Smooth muscle cell (in vitro differentiated cells): ENCODE data around the gene ZSWIM3. TPM values are rescaled to one million over a fixed set of nuclear protein-coding genes. Genes with fewer than 3 reads are reported as not detected.
"Not testable (repeated sequence)": the region's sequence is repeated elsewhere in the genome, so short reads cannot be mapped to it uniquely, and the experiment has no call there.

Experiments
- DNase-seq: peaks from one replicate; lab custom pipeline; 2025; ENCODE audit not compliant: unreplicated experiment; lab: John Stamatoyannopoulos, UW
- H2AFZ ChIP-seq: fragments of 200-600 bp; sonication (generic); 2 replicates; pipeline ENCODE4 v1.6.0; 2016; ENCODE audit warnings: antibody characterized with exemption, low read depth, mild to moderate bottlenecking
- H3F3A ChIP-seq: fragments of 200-600 bp; sonication (generic); 2 replicates; pipeline ENCODE4 v1.6.0; 2017; ENCODE audit warnings: antibody characterized with exemption, low read depth
- H3K27ac ChIP-seq: fragments of 200-600 bp; sonication (generic); 2 replicates; pipeline ENCODE4 v1.5.1; 2016; ENCODE audit warnings: low read depth, mild to moderate bottlenecking
- H3K27me3 ChIP-seq: fragments of 200-600 bp; sonication (generic); 2 replicates; pipeline ENCODE4 v1.6.1; 2016; ENCODE audit warnings: low read depth, mild to moderate bottlenecking
- H3K36me3 ChIP-seq: fragments of 200-600 bp; sonication (generic); 2 replicates; pipeline ENCODE4 v1.5.1; 2016; ENCODE audit warnings: low read depth
- H3K4me1 ChIP-seq: fragments of 200-600 bp; sonication (generic); 2 replicates; pipeline ENCODE4 v1.5.1; 2016; ENCODE audit warnings: low read depth
- H3K4me2 ChIP-seq: fragments of 200-600 bp; sonication (generic); 2 replicates; pipeline ENCODE4 v1.6.0; 2016; ENCODE audit warnings: mild to moderate bottlenecking
- H3K4me3 ChIP-seq: fragments of 200-600 bp; sonication (generic); 2 replicates; pipeline ENCODE4 v1.5.1; 2016; ENCODE audit warnings: mild to moderate bottlenecking
- H3K79me2 ChIP-seq: fragments of 200-600 bp; sonication (generic); 2 replicates; pipeline ENCODE4 v1.6.0; 2016; ENCODE audit warnings: low read depth, mild to moderate bottlenecking
- H3K9ac ChIP-seq: fragments of 200-600 bp; sonication (generic); 2 replicates; pipeline ENCODE4 v1.6.0; 2016; ENCODE audit warnings: low read depth
- H3K9me3 ChIP-seq: fragments of 200-600 bp; sonication (generic); replicated peaks from 2 replicates; pipeline ENCODE4 v1.5.1; 2016; ENCODE audit warnings: low read depth
- H4K20me1 ChIP-seq: fragments of 200-600 bp; sonication (generic); 2 replicates; pipeline ENCODE4 v1.6.0; 2016; ENCODE audit warnings: low read depth
- WGBS: methylation state at CpG from one replicate; pipeline ENCODE4 v1.1.7; 2016; ENCODE audit warnings: low lambda C conversion rate; 5-methylcytosine and 5-hydroxymethylcytosine counted together
- polyA plus RNA-seq: library from polyadenylated mRNA; unstranded; fragments of >200 nt; fragmentation: Nextera tagmentation; extraction: Ambion mirVana; gene quantifications from 2 replicates; pipeline ENCODE4 v1.2.1, GENCODE V29; 2016
- total RNA-seq: library from RNA; depleted of rRNA; stranded (reverse); fragments of >200 nt; gene quantifications from 2 replicates; pipeline ENCODE4 v1.2.3, GENCODE V29; 2014
- TF ChIP-seq, protein P1 (sequence below): fragments of 200-600 bp; sonication (generic); IDR thresholded peaks from 2 replicates; pipeline ENCODE4 v1.5.1; 2017; ENCODE audit warnings: borderline replicate concordance, mild to moderate bottlenecking, antibody characterized with exemption; ENCODE audit not compliant: insufficient read depth, poor library complexity, severe bottlenecking

The ZSWIM3 gene
- total and polyA plus RNA-seq, 2 experiments from 2014 or later: 1.4 to 4.9 TPM

- no peak overlapping the region for H3K9ac ChIP-seq
- H3K27ac ChIP-seq: no peak overlapping the region
- no peaks in the 10 kb centered on the region for H3K79me2 ChIP-seq
- peaks cover 4% of the 10 kb centered on the region for H3K36me3 ChIP-seq
- WGBS: 93% methylated on average over 1 of the region's 1 CpG
- no peaks in the 10 kb centered on the region for H3F3A ChIP-seq
- H3K27me3 ChIP-seq: no peaks in the 10 kb centered on the region
- no peaks in the 10 kb centered on the region for H3K4me1 ChIP-seq
- no peak overlapping the region for H3K4me2 ChIP-seq
- no peaks in the 10 kb centered on the region for H3K9me3 ChIP-seq
- H2AFZ ChIP-seq: no peak overlapping the region
- H3K4me3 ChIP-seq: no peak overlapping the region
- H4K20me1 ChIP-seq: no peaks in the 10 kb centered on the region
- TF ChIP-seq, protein P1, sequence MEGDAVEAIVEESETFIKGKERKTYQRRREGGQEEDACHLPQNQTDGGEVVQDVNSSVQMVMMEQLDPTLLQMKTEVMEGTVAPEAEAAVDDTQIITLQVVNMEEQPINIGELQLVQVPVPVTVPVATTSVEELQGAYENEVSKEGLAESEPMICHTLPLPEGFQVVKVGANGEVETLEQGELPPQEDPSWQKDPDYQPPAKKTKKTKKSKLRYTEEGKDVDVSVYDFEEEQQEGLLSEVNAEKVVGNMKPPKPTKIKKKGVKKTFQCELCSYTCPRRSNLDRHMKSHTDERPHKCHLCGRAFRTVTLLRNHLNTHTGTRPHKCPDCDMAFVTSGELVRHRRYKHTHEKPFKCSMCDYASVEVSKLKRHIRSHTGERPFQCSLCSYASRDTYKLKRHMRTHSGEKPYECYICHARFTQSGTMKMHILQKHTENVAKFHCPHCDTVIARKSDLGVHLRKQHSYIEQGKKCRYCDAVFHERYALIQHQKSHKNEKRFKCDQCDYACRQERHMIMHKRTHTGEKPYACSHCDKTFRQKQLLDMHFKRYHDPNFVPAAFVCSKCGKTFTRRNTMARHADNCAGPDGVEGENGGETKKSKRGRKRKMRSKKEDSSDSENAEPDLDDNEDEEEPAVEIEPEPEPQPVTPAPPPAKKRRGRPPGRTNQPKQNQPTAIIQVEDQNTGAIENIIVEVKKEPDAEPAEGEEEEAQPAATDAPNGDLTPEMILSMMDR: no peak
- no peak for DNase-seq
Measured at GRCh38 chr20:45873409-45874103, 16.1 kb downstream of the ZSWIM3 start.

GRCh38 chr20:45874104-45874481 is 16.7 kb downstream of the ZSWIM3 start:
- DNase-seq, H3K27ac ChIP-seq, H3F3A ChIP-seq, H3K4me3 ChIP-seq, H3K79me2 ChIP-seq, H3K9me3 ChIP-seq, H2AFZ ChIP-seq, H3K36me3 ChIP-seq, H3K4me2 ChIP-seq, H3K27me3 ChIP-seq, H3K9ac ChIP-seq, H4K20me1 ChIP-seq, H3K4me1 ChIP-seq: not testable (repeated sequence)
- 95% methylated on average over 10 of the region's 10 CpGs for WGBS

- DNase-seq: no peak
- H3K9me3 ChIP-seq: no peaks in the 10 kb centered on the region
- no peak overlapping the region for H3K4me2 ChIP-seq
- no peak overlapping the region for H3K9ac ChIP-seq
- H3K27ac ChIP-seq: no peak overlapping the region
- no peaks in the 10 kb centered on the region for H3K27me3 ChIP-seq
- H3K4me3 ChIP-seq: no peak overlapping the region
- 71% methylated on average over 4 of the region's 4 CpGs for WGBS
- H3F3A ChIP-seq: no peaks in the 10 kb centered on the region
- no peaks in the 10 kb centered on the region for H4K20me1 ChIP-seq
- no peaks in the 10 kb centered on the region for H3K4me1 ChIP-seq
- peaks cover 4% of the 10 kb centered on the region for H3K36me3 ChIP-seq
- no peaks in the 10 kb centered on the region for H3K79me2 ChIP-seq
- no peak overlapping the region for H2AFZ ChIP-seq
- TF ChIP-seq, protein P1: no peak
Measured at GRCh38 chr20:45874576-45874975, 17.2 kb downstream of the ZSWIM3 start.

- Histone ChIP-seq H3K36me3 (peaks cover 4% of the 10 kb centered on the region), H3K4me3 (no peak overlapping the region), H4K20me1 (no peaks in the 10 kb centered on the region), H3K4me2 (no peak overlapping the region), H3K4me1 (no peaks in the 10 kb centered on the region), H3K9me3 (no peaks in the 10 kb centered on the region), H3K27me3 (no peaks in the 10 kb centered on the region), H3K27ac (no peak overlapping the region), H2AFZ (no peak overlapping the region), H3K79me2 (peaks cover 16% of the 10 kb centered on the region), H3K9ac (no peak overlapping the region), H3F3A (peaks cover 4% of the 10 kb centered on the region)
- no peak for DNase-seq
- WGBS: 92% methylated on average over 13 of the region's 13 CpGs
- TF ChIP-seq, protein P1: no peak
Measured at GRCh38 chr20:45878076-45878761, 20.8 kb downstream of the ZSWIM3 start.
